Measurements from ENCODE around the gene NCF2. TPM values are rescaled to one million over a fixed set of nuclear protein-coding genes. Genes with fewer than 3 reads are reported as not detected.
A peak's percentile ranks its signal among the peaks of the same experiment; 100 is the strongest.

NCF2 gene
- total and polyA plus RNA-seq, 4 donors = 38.7 to 193 (median 74.3) TPM

DNA sequence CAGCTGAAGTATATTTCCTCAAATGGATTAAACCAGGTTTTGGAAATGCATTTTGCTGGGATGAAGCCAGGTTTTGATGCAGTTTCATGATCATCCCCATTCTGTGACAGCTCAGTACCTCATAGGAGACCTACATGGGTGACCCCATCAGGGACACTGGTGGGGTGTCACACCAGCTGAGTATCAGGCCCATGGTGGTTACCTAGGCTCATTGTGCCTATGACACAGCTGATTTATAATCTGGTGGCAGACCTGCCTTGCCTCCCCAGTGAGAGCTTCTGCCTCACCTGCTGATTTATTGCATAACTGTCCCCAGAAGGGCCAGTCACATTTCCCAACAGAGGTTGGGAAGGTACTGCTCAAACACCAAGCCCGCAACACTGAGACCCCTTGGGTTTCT lies 3.8 kb downstream of the NCF2 start:
- no peak overlapping the region for H3K27ac ChIP-seq (ENCODE audit: low read depth in 1 of 2, low read length in 1 of 2)
- H3K9me3 ChIP-seq (ENCODE audit: control insufficient read depth in 4 of 4, insufficient read depth in 3 of 4, low read length in 3 of 4) = no peaks in the 10 kb centered on the region
- H3K4me1 ChIP-seq (ENCODE audit: control insufficient read depth in 5 of 5, insufficient read depth in 5 of 5, low read length in 5 of 5) = peaks cover 0 to 9% (median 5%) of the 10 kb centered on the region in 5 donors
- H3K36me3 ChIP-seq (ENCODE audit: control insufficient read depth in 4 of 4, insufficient read depth in 4 of 4, low read length in 4 of 4) = no peaks in the 10 kb centered on the region
- ATAC-seq (ENCODE audit: insufficient read depth, low FRiP score) (no peak), DNase-seq (no peak)
- WGBS, 2 donors = 52 to 88% methylated on average over 1 of the region's 1 CpG
- H3K27me3 ChIP-seq (ENCODE audit: control insufficient read depth in 3 of 3, insufficient read depth in 3 of 3, low read length in 2 of 3) = no peaks in the 10 kb centered on the region
- no peak overlapping the region for H3K4me3 ChIP-seq
- H3K9ac ChIP-seq (ENCODE audit: insufficient read depth in 1 of 2, low read length in 2 of 2) = no peak overlapping the region
- TF ChIP-seq, protein P1, sequence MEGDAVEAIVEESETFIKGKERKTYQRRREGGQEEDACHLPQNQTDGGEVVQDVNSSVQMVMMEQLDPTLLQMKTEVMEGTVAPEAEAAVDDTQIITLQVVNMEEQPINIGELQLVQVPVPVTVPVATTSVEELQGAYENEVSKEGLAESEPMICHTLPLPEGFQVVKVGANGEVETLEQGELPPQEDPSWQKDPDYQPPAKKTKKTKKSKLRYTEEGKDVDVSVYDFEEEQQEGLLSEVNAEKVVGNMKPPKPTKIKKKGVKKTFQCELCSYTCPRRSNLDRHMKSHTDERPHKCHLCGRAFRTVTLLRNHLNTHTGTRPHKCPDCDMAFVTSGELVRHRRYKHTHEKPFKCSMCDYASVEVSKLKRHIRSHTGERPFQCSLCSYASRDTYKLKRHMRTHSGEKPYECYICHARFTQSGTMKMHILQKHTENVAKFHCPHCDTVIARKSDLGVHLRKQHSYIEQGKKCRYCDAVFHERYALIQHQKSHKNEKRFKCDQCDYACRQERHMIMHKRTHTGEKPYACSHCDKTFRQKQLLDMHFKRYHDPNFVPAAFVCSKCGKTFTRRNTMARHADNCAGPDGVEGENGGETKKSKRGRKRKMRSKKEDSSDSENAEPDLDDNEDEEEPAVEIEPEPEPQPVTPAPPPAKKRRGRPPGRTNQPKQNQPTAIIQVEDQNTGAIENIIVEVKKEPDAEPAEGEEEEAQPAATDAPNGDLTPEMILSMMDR (IDR thresholded peaks at IDR 0.05; ENCODE audit: control extremely low read depth, extremely low read depth) = no peak

DNA sequence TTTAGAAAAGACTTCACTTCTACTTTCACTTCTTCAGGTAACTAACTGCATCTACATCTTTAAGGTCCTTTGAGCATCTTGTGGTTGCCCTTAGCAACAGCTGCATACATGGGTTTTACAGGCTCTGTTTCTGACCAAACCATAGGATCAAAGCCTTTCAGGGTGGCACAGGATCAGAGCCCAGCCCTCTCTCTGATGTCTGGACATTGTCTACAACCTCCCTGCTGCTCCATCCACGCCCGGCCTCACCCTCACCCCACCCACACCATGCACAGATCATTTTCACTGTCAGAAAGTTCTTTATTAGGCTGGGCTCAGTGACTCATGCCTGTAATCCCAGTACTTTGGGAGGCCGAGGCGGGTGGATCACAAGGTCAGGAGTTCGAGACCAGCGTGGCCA lies 5.2 kb downstream of the NCF2 start:
- no peak for DNase-seq
- Histone ChIP-seq H3K27ac (ENCODE audit: low read depth in 1 of 2, low read length in 1 of 2) (no peak overlapping the region), H3K27me3 (ENCODE audit: control insufficient read depth in 3 of 3, insufficient read depth in 3 of 3, low read length in 2 of 3) (no peaks in the 10 kb centered on the region), H3K9ac (ENCODE audit: insufficient read depth in 1 of 2, low read length in 2 of 2) (no peak overlapping the region), H3K9me3 (ENCODE audit: control insufficient read depth in 4 of 4, insufficient read depth in 3 of 4, low read length in 3 of 4) (no peaks in the 10 kb centered on the region), H3K4me1 (ENCODE audit: control insufficient read depth in 5 of 5, insufficient read depth in 5 of 5, low read length in 5 of 5) (peaks cover 0 to 9% (median 5%) of the 10 kb centered on the region in 5 donors), H3K4me3 (no peak overlapping the region), H3K36me3 (ENCODE audit: control insufficient read depth in 4 of 4, insufficient read depth in 4 of 4, low read length in 4 of 4) (no peaks in the 10 kb centered on the region)
- TF ChIP-seq, protein P1 (IDR thresholded peaks at IDR 0.05; ENCODE audit: control extremely low read depth, extremely low read depth) = no peak
- WGBS, 2 donors = 79 to 96% methylated on average over 6 of the region's 6 CpGs
- no peak for ATAC-seq (ENCODE audit: insufficient read depth, low FRiP score)

DNA sequence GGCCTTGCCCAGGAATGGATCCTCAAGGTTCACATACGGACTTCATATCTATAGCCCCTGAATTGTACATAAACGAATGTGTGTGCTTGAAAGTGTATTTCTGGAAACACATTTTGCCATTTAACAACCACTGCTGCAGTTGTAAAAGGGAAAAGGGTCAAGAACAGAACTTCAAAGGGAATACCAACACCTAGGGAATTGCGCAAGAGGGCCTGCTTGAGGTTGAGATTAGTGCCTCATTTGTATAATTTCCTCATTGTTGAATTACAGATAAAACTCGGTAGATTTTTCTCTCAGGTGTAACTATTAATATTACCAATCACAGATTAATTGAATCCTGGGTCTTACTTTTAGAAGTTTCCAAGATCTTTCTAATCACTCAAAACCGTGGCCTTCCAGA lies 6.1 kb downstream of the NCF2 start:
- H3K27ac ChIP-seq (ENCODE audit: low read depth in 1 of 2, low read length in 1 of 2) = peak overlapping the region in 1 of 2 donors; percentile 49
- TF ChIP-seq, protein P1 (IDR thresholded peaks at IDR 0.05; ENCODE audit: control extremely low read depth, extremely low read depth) = no peak
- no peaks in the 10 kb centered on the region for H3K27me3 ChIP-seq (ENCODE audit: control insufficient read depth in 3 of 3, insufficient read depth in 3 of 3, low read length in 2 of 3)
- H3K9ac ChIP-seq (ENCODE audit: insufficient read depth in 1 of 2, low read length in 2 of 2) = no peak overlapping the region
- H3K4me1 ChIP-seq (ENCODE audit: control insufficient read depth in 5 of 5, insufficient read depth in 5 of 5, low read length in 5 of 5) = peaks cover 0 to 9% (median 5%) of the 10 kb centered on the region in 5 donors
- WGBS, 2 donors = 57 to 74% methylated on average over 5 of the region's 5 CpGs
- H3K4me3 ChIP-seq = no peak overlapping the region
- no peaks in the 10 kb centered on the region for H3K9me3 ChIP-seq (ENCODE audit: control insufficient read depth in 4 of 4, insufficient read depth in 3 of 4, low read length in 3 of 4)
- ATAC-seq (ENCODE audit: insufficient read depth, low FRiP score) (no peak), DNase-seq (peak in 1 of 3 donors; percentile 63)
- no peaks in the 10 kb centered on the region for H3K36me3 ChIP-seq (ENCODE audit: control insufficient read depth in 4 of 4, insufficient read depth in 4 of 4, low read length in 4 of 4)

DNA sequence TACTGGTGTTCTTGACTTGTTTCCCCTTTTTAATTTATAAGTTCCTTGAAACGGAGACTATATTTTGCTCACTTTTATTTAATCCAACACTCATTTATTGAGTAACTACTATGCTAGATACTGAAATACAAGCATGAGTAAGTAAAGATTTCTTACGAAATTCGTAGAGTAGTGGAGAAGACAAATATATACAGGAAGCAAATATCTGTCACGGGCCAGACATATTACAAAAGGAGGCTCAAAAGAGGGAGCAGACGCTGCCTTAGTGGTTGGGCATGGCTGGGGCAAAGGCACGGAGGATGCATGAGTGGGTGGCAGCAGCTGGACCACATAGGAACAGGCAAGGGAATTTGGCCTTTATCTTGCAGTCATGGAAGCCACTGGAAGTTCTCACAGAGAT lies 6.8 kb downstream of the NCF2 start:
- no peaks in the 10 kb centered on the region for H3K36me3 ChIP-seq (ENCODE audit: control insufficient read depth in 4 of 4, insufficient read depth in 4 of 4, low read length in 4 of 4)
- DNase-seq (no peak), ATAC-seq (ENCODE audit: insufficient read depth, low FRiP score) (peak; percentile 73)
- H3K4me3 ChIP-seq = no peak overlapping the region
- TF ChIP-seq, protein P1 (IDR thresholded peaks at IDR 0.05; ENCODE audit: control extremely low read depth, extremely low read depth) = no peak
- H3K9me3 ChIP-seq (ENCODE audit: control insufficient read depth in 4 of 4, insufficient read depth in 3 of 4, low read length in 3 of 4) = no peaks in the 10 kb centered on the region
- WGBS, 2 donors = 29 to 54% methylated on average over 6 of the region's 6 CpGs
- no peaks in the 10 kb centered on the region for H3K27me3 ChIP-seq (ENCODE audit: control insufficient read depth in 3 of 3, insufficient read depth in 3 of 3, low read length in 2 of 3)
- H3K9ac ChIP-seq (ENCODE audit: insufficient read depth in 1 of 2, low read length in 2 of 2) = no peak overlapping the region
- H3K4me1 ChIP-seq (ENCODE audit: control insufficient read depth in 5 of 5, insufficient read depth in 5 of 5, low read length in 5 of 5) = peaks cover 0 to 8% (median 5%) of the 10 kb centered on the region in 5 donors
- peak overlapping the region in 1 of 2 donors; percentile 49 for H3K27ac ChIP-seq (ENCODE audit: low read depth in 1 of 2, low read length in 1 of 2)
